Measurements from ENCODE around the gene CNTNAP2. TPM values are rescaled to one million over a fixed set of nuclear protein-coding genes. Genes with fewer than 3 reads are reported as not detected.

The CNTNAP2 gene
- total RNA-seq, 1 donor = under 0.01 TPM

GRCh38 chr7:147646568-147646967, 1530.0 kb downstream of the CNTNAP2 start:
- no peak for TF ChIP-seq CTCF (IDR thresholded peaks at IDR 0.05; ENCODE audit: insufficient read depth, low read length)
- no peak for DNase-seq (ENCODE audit: low read depth)
- H3K4me3 ChIP-seq (ENCODE audit: low read depth, low read length) = no peak overlapping the region

- H3K4me3 ChIP-seq (ENCODE audit: low read depth, low read length) = no peak overlapping the region
- DNase-seq (ENCODE audit: low read depth) = no peak
- no peak for TF ChIP-seq CTCF (IDR thresholded peaks at IDR 0.05; ENCODE audit: insufficient read depth, low read length)
Measured at GRCh38 chr7:147650991-147651390, 1534.4 kb downstream of the CNTNAP2 start.

GRCh38 chr7:147651601-147652000, 1535.0 kb downstream of the CNTNAP2 start:
- DNase-seq (ENCODE audit: low read depth) = no peak
- TF ChIP-seq CTCF (IDR thresholded peaks at IDR 0.05; ENCODE audit: insufficient read depth, low read length) = no peak
- H3K4me3 ChIP-seq (ENCODE audit: low read depth, low read length) = no peak overlapping the region

- DNase-seq (ENCODE audit: low read depth) = no peak
- H3K4me3 ChIP-seq (ENCODE audit: low read depth, low read length) = no peak overlapping the region
- no peak for TF ChIP-seq CTCF (IDR thresholded peaks at IDR 0.05; ENCODE audit: insufficient read depth, low read length)
Measured at GRCh38 chr7:147653456-147653855, 1536.9 kb downstream of the CNTNAP2 start.

- DNase-seq (ENCODE audit: low read depth) = no peak
- no peak for TF ChIP-seq CTCF (IDR thresholded peaks at IDR 0.05; ENCODE audit: insufficient read depth, low read length)
Measured at GRCh38 chr7:147658392-147658967, 1541.9 kb downstream of the CNTNAP2 start.

GRCh38 chr7:147659036-147659995, 1542.7 kb downstream of the CNTNAP2 start:
- no peak for DNase-seq (ENCODE audit: low read depth)
- no peak overlapping the region for H3K4me3 ChIP-seq (ENCODE audit: low read depth, low read length)
- no peak for TF ChIP-seq CTCF (IDR thresholded peaks at IDR 0.05; ENCODE audit: insufficient read depth, low read length)

More at GRCh38 chr7:147658392-147658967, 1541.9 kb downstream of the CNTNAP2 start:
- no peak overlapping the region for H3K4me3 ChIP-seq (ENCODE audit: low read depth, low read length)

Data from fibroblast of the aortic adventitia (primary cell).